ENCODE data around the gene FAM120A. TPM values are rescaled to one million over a fixed set of nuclear protein-coding genes. Genes with fewer than 3 reads are reported as not detected.
"Not testable (repeated sequence)": the region's sequence is repeated elsewhere in the genome, so short reads cannot be mapped to it uniquely, and the experiment has no call there.

Gene FAM120A, protein sequence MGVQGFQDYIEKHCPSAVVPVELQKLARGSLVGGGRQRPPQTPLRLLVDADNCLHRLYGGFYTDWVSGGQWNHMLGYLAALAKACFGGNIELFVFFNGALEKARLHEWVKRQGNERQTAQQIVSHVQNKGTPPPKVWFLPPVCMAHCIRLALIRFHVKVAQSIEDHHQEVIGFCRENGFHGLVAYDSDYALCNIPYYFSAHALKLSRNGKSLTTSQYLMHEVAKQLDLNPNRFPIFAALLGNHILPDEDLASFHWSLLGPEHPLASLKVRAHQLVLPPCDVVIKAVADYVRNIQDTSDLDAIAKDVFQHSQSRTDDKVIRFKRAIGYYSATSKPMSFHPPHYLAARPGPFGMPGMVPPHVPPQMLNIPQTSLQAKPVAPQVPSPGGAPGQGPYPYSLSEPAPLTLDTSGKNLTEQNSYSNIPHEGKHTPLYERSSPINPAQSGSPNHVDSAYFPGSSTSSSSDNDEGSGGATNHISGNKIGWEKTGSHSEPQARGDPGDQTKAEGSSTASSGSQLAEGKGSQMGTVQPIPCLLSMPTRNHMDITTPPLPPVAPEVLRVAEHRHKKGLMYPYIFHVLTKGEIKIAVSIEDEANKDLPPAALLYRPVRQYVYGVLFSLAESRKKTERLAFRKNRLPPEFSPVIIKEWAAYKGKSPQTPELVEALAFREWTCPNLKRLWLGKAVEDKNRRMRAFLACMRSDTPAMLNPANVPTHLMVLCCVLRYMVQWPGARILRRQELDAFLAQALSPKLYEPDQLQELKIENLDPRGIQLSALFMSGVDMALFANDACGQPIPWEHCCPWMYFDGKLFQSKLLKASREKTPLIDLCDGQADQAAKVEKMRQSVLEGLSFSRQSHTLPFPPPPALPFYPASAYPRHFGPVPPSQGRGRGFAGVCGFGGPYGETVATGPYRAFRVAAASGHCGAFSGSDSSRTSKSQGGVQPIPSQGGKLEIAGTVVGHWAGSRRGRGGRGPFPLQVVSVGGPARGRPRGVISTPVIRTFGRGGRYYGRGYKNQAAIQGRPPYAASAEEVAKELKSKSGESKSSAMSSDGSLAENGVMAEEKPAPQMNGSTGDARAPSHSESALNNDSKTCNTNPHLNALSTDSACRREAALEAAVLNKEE
- 93.9 TPM for polyA plus RNA-seq (2013, experiment 1 of 2; ENCODE audit: insufficient read length)
- polyA plus RNA-seq (2013, experiment 2 of 2; ENCODE audit: insufficient read length): 97.0 TPM

DNA sequence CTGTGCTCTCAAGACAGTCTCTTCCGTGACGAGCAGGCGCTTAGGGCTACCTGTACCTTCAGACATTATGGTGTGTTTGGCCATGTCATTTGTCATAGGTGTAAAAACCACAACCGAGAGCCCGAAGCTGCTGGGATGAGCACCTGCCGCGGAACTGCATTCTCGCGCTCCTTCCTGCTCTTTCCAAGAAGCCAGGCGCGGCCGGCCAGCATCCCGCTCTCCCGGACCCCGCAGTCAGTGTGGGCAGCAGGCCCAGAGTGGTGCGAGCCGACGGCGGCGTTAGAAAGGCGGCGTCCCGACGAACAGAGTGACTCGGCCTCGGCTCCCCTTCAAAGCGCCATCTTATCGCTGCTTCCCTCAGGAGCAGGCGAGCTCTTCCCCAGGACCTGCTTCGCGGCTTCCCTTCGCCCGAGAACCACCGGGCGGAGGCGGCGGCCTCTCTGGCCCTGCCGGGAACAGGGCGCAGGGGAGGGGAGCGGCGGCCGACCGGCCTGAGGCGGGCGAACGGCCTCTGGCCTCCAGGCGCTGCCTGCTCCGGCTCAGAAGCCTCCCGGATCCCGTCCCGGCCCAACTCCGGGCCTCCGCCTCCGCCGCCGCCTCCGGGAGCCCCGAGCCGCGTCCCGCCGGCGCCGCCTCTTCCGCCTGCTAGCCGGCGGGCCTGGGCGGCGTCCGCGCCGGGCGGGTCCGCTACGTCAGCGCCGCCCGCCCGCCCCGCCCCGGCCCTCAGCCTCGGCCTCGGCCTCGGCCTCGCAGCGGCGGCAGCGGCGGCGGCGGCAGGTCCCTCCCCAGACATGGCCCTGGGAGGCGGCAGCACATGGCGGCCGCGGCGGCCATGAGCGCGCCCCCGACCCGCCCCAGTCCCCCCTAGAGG, at the start of gene FAM120A:
FAM120A (plus strand) TSS at position 741 of the 871 bp plus-strand sequence. CDS start 231 bp downstream, outside the sequence.
- DNase-seq: peak; percentile 88

DNA sequence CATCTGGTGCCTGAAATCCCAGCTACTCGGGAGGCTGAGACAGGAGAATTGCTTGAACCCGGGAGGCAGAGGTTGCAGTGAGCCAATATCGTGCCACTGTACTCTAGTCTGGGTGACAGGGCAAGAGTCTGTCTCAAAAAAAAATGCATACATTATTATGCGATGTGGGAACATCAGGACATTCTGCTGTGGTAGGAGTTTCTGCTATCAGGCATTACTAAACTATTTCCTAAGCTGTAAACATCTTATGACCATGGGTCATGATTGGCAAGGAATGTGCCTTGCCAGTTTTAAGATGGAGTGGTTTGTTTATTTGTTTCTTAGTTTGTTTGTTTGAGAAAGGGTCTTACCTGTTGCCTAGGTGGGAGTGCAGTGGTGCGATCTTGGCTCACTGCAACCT, 45.1 kb upstream of the FAM120A start:
- DNase-seq: no peak

DNA sequence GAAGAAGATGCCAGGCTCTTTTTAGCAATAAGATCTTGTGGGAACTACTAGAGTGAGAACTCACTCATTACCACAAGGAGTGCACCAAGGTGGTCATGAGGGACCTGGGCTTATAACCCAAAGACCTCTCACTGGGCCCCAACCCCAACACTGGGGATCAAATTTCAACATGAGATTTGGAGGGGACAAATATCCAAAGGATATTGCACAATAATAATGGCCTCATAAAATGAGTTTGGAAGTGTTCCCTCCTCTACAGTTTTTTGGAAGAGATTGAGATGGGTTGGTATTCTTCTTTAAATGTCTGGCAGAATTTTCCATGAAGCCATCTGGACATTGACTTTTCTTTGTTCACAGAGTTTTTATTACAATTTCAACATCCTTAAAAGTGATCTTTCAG, 38.0 kb upstream of the FAM120A start:
- DNase-seq: no peak

DNA sequence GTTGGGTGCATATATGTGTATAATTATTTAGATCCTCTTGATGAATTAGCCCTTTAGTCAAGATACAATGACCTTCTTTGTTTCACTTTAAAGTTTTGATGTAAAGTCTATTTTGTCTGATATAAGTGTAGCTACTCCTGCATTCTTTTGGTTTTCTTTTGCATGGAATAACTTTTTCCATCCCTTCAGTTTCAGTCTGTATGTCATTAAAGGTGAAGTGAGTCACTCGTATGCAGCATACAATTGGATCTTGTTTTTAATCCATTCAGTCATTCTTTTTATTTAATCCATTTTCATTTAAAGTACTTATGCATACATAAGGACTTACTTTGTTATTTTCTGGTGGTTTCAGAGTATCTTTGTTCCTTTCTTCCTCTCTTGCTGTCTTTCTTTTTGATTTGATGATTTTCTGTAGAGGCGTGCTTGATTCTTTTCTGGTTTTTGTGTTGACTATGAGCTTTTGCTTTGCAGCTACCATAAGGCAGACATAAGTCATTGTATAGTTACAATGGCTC, 36.3 kb upstream of the FAM120A start:
- no peak for DNase-seq

DNA sequence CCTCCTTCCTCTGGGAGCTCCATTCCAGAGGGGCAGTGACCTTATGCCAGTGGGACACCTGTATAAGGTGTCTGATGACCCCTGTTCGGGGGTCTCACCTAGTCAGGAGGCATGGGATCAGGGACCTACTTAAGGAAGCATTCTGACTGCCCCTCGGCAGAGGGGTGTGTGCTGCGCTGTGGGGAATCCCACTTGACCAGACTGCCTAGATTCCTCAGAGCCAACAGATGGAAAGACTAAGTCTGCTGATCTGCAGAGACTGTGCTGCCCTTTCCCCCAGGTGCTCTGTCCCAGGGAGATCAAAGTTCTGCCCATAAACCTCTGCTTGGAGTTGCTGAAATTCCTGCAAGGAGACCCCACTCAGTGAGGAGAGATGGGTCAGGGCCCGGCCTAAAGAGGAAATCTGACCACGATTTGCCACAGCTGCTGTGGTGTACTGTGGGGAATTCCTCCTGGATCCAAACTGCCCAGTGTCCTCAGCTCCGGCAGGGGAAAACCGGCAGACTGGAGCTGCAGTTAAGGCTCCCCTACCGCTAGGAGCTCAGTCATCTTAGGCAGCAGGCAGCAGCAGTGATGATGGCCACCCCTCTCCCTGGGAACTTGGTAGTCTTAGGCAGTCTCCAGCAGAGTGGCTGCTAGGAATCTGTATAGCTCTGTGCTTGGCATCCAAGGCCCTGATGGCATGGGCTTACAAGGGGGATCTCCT, 34.8 kb upstream of the FAM120A start:
- DNase-seq: no peak

DNA sequence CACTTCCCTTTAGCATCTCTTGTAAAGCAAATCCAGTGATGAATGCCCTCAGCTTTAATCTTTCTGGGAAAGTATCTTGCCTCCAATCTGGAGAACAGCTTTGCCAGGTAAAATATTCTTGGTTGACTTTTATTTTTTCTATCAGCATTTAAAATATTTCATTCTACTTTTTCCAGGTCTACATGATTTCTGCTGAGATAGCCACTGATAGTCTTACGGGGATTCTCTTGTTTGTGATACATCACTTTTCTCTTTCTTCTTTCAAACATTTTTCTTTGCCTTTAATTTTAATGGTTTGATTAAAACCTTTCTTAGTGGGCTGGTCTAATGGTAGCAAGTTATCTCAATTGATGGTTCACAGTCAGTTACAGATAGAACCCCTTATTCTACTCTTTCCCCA, 33.9 kb upstream of the FAM120A start:
- no peak for DNase-seq

DNA sequence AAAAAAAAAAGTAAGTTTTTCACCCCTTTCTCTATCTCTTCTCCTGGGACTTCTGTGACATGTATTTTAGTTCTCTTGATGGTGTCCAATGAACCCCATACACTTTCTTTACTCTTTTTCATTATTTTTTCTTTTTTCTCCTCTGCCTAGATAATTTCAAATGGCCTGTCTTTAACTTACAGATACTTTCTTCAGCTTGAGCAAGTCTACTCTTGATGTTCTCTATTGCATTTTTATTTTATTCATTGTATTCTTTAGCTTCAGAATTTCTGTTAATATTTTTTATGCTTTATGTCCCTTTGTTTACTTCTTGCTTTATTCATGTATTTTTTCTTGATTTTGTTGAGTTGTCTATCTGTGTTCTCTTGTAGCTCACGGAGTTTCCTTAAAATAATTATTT, 32.5 kb upstream of the FAM120A start:
- DNase-seq: no peak

DNA sequence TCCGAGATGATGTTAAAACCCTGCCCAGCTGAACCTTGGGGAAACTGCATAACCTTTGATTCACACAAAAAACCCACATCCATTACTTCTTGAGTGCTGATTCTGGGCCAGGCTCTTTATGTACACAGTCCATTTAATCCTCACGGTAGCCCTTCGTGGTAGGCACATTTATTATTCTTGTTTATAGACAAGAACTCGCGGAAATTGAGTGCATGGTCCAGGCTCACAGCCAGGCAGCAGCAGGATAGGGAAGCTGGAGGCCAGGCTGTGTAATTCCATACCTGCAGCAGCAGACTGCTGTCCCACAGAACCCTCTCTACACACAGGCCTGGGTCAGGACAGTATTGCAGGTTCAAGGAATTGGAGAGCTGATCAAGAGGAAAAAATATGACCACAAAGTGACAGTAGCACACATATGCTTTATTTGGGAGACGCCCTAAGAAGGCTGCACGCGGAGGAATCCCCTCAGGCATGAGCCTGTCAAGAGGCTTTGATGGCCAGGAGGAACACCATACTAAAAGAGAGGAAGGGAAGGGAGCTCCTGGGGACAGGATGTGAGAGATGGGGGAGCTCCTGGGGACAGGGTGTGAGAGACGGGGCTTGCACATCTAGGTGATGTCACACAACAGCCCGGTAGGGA, 28.4 kb upstream of the FAM120A start:
- DNase-seq: no peak

DNA sequence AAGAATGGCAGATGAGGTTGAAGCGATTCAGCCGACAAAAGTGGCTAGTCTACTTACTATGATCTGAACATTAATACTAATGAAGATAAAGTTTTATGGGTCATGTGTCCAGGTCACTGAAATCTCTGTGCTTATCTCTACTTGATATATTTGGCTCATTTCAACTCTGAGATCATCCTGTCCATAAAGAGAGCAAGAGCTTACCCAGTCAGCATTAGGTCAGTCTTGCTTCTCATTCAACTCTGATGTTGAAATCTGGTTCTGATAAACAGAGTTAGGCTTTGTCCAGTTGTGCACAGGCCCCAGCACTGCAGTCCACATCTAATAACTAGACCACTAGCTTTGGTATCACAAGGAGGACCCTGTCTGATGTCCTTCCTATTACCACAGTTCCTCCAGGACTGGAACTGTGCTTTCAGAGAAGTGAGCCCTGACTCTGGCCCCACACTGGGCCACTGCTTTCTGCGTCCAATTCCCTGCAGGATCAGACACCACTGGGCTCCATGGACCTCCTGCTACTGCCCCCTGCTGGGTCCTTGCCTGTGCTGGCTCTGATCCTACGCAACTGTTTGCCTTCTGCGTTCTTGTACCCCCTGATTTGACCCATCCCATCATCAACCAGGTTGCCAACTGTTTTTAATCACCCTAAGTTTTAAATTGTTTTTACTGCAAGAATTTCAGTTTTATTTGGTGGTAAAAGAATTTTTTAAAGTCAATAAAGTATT, 23.7 kb upstream of the FAM120A start:
- no peak for DNase-seq

DNA sequence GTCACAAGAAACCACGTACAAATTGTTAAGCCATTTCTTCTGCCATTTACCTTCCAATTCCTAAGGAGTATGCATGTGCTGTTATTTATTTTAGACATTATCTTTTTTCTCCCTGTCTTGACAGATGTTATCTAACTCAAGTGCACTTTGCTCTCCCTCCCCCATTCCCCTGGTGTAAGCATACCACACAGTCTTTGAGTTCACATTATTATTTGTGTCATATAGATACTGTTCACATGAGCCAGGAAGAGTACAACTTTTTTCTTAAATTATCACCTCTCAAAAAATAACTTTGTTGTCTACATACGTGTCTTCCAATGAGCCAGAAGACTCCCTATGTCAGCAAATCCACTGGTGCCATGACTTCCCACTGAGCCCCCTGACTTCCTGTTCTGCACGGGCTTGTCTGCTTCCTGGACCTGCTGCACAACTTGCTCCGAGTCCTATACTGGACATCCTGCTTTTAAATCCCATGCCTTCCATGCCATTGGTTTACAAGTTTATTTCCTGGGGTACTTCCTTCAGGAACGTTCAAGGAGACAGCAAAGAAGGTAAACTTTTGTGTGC, 19.9 kb upstream of the FAM120A start:
- DNase-seq: no peak

DNA sequence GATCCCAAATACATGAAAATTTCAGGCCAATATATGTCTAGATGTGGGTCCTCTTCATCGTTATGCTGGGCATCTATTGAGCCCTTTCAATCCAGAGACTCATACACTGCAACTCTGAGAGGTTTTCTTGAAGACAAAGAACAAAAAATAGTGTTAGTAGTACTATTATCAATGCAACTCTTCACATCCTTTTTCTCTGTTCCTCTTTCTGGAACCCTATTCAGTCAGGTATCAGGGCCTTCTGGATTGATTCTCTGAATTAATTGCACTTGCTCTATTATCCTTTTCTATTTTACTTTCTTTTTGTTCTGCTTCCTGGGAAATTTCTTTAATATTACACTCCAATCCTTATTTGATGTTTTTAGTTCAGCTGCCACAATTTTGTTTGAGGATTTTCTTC, 18.5 kb upstream of the FAM120A start:
- no peak for DNase-seq

DNA sequence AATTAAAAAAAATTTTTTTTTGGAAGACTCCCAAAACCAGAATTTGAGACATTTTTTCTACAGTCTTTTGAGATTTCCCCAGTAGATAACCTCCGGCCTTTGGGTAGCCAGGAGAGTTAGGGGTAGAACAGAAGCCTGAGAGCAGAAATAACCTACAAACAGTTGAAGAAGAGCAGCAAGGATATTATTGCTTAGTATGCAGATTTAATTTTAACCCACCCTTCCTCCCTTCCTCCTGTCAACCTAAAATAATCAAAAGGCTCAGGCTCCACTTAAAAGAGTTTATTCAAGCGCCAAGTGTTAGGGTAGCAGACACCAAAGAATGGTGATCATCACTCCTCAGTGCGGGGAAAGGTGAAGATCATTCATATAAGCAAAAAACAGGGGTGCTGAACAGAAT, 17.4 kb upstream of the FAM120A start:
- no peak for DNase-seq

DNA sequence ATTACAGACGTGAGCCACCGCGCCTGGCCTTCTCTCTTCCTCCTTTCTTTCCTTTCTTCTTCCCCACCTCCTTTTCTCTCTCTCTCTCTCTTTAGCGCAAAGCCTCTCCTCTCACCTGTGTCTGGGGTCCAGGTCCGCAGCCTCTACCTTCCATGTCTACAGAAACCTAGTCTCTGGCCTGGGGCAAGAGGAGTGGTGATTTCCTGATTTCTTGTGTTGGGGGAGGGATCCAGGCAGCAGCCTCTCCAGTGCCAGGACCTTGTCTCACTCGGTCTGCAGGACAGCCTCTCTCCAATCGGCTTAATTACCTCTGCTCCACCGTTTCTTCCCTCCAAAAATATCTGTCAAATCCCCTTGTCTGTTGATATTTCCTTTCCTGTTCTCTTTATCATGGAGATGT, 16.1 kb upstream of the FAM120A start:
- no peak for DNase-seq

DNA sequence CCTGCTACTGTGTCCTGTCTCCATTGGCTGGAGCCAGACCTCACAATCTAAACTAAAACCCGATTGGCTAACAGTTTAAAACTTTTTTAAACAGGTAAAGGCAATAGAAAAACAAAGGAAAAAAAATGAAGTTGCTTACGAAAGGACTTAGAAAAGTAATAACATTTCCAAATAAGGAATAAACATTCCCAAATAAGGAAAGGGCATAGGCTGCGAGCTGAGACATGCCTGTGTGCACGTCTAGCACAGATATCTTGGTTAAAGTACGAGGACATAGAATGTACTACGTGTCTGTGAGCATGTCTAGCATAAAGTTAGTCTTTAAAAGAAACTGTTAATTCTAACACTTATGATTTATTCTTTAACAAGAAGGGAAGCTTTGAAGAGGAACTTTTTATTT, 15.3 kb upstream of the FAM120A start:
- no peak for DNase-seq

DNA sequence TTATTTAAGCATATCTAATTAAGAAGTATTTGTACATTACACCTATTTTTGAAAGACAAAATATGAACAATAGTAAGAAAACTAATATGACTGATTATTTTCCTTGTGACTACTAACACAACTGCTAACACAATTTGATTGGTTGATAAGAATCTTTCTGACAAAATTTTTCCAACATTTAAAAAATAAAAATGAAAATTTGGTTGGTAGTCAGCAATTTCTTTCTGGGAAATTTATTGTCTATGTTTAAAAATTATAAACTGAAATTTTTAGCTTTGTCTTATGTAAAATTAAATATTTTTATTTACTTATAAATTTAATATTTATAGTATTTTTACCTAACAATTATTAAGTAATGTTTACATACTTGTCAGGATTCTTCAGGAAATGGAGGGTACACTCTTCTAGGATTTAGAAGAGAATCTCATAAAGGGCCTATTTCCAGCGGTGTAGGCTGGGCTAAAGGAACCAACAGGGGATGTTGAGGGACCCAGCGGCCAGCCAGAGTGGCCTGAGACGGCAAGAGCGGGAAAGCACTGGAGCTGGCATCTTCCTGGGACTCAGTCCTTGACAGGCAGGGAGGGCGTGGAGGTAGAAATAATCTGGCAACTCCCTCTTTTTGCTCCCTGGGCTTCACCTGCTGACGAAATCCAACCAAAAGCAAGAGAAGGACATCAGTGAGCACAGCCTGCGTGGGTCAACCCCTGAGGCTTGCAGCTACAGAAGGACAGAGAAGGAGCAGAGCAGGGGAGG, 14.7 kb upstream of the FAM120A start:
- no peak for DNase-seq

DNA sequence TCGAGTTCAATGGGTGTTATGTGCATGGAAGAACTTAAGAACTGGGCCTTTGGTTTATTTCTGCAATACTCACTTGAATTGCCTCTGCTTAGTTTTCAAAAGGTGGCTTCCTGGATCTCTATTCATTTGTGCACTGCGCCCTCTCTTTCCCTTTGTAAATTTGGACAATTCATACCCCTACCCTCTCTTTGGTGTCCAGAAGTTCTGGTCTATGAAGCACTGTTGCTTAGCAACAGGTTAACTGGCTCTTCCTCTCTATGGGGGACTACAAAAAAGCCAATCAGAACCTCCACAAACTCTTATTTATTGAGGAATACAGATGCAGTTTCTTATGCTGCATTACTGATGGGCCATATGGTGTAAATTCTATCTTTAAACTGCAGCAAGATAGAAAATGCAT, 13.5 kb upstream of the FAM120A start:
- DNase-seq: no peak

DNA sequence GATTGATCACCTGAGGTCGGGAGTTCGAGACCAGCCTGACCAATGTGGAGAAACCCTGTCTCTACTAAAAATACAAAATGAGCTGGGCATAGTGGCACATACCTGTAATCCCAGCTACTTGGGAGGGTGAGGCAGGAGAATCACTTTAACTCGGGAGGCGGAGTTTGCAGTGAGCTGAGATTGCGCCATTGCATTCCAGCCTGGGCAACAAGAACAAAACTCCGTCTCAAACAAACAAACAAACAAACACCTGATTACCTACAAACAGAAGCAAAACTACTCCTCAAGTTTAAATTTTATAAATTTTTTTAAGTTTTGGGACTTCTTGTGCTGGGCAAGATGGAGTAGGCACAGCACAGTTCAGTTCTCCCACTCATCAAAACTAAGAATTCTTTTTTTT, 12.2 kb upstream of the FAM120A start:
- not testable (repeated sequence) for DNase-seq

DNA sequence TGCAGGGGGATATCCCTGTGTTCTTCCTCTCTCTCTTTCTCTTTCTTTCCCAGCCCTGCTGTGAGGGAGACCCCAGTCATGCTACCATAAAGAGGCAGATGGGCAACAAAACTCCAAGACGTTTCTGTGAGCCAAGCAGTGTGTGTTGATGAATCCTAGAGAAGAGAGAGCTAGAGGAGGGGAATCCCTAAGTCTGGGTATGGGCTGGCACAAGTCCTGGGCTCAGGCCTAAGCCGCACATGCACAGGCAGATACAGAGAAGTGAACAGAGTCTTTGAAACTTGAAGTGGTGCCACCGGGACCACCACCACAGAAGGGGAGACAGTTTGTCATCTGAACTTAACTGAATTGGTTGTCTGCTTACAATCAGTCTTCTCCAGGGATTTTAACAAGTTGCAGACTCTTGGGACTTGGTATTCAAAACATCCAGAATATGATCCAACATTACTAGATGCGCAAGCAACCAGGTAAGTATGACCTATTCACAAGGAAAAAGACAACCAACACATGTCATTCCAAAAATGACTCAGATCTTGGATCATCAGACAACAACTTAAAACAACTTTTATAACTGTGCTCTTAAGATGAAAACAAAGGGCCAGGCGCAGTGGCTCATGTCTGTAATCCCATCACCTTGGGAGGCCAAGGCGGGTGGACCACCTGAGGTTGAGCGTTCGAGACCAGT, 10.4 kb upstream of the FAM120A start:
- DNase-seq: no peak
